ENCODE results near the gene IMMP1L. TPM values are rescaled to one million over a fixed set of nuclear protein-coding genes. Genes with fewer than 3 reads are reported as not detected.

IMMP1L gene
- total and polyA plus RNA-seq, 9 donors: 15.4 to 57.8 (median 22.7) TPM

- no peaks in the 10 kb centered on the region for H3K27me3 ChIP-seq
- DNase-seq: no peak
- no peaks in the 10 kb centered on the region for H3K4me1 ChIP-seq (ENCODE audit: insufficient read depth)
- no peaks in the 10 kb centered on the region for H3K36me3 ChIP-seq
- 82 to 85% (median 83%) methylated on average over 1 of the region's 1 CpG for WGBS, 3 donors
- intact Hi-C loops (cut with DNase I): no loop called here
- H3K27ac ChIP-seq: no peak overlapping the region
- no peaks in the 10 kb centered on the region for H3K9me3 ChIP-seq
- TF ChIP-seq CTCF (IDR thresholded peaks at IDR 0.05): no peak
- TF ChIP-seq POLR2A (IDR thresholded peaks at IDR 0.05): no peak
- no peak for TF ChIP-seq EP300 (IDR thresholded peaks at IDR 0.05)
- no peak overlapping the region for H3K4me3 ChIP-seq
Observed at GRCh38 chr11:31383116-31383515, 126.3 kb downstream of the IMMP1L start.

Other genes with a start within 250 kb of the IMMP1L start
- gene DCDC1, start 139.9 kb downstream of the IMMP1L start, total RNA-seq: 10 to 100 TPM in 1 of 7 donors, 1 to 10 TPM in 5, under 1 TPM in 1; 0.81 to 18.4 (median 1.7) TPM
- gene DCDC1, start 139.9 kb downstream of the IMMP1L start, polyA plus RNA-seq: under 1 TPM; 0.16 to 0.27 TPM
- gene DNAJC24, start 139.8 kb downstream of the IMMP1L start, total RNA-seq: 10 to 100 TPM in 5 of 7 donors, 1 to 10 TPM in 2; 8.3 to 15.2 (median 10.9) TPM
- 10 to 100 TPM in 1 of 2 donors, 1 to 10 TPM in 1; 5.3 to 10.4 TPM for gene DNAJC24, start 139.8 kb downstream of the IMMP1L start, polyA plus RNA-seq
- 10 to 100 TPM; 11.6 to 25.8 (median 13.8) TPM for gene ELP4, start 145 bp upstream of the IMMP1L start, total RNA-seq
- 10 to 100 TPM in 1 of 2 donors, 1 to 10 TPM in 1; 9.7 to 23.8 TPM for gene ELP4, start 145 bp upstream of the IMMP1L start, polyA plus RNA-seq